Left ventricle myocardium superior (tissue), 1 donor: ENCODE results near the gene STXBP1. TPM values are rescaled to one million over a fixed set of nuclear protein-coding genes. Genes with fewer than 3 reads are reported as not detected.

Experiments used
- ATAC-seq: fragments of 200-7000 bp; cut with Tn5 transposase; one replicate; pipeline ENCODE4 v1.9.1; 2020; ENCODE audit warnings: mild to moderate bottlenecking, moderate library complexity
- DNase-seq: peaks from one replicate; pipeline ENCODE4 v3.0.0-alpha.2; 2020
- intact Hi-C: fragments of 100-400 bp; cut with micrococcal nuclease; formaldehyde crosslinking; loops from one replicate; pipeline ENCODE4 v1.11.0; 2022
- long read RNA-seq: library from polyadenylated mRNA; unstranded; transcript quantifications from one replicate; pipeline ENCODE4 v2.0.0, GENCODE V29; 2021
- total RNA-seq: library from RNA; stranded (reverse); fragmentation: NEBNext Ultra II Directional; extraction: Animal tissue kit (Norgen Biotek cat#: 25700); gene quantifications from one replicate; pipeline ENCODE4 v1.2.1, GENCODE V29; 2021
- donor health status: DM: no; HTN: yes; CAD: no; lungs with severe emphysema.

The STXBP1 gene
- total RNA-seq: 49.4 TPM
- long read RNA-seq, partial matches to known transcripts: 7 of 13 reads
- long read RNA-seq, other reads (novel, unspliced or antisense): 2 of 13 reads

GRCh38 chr9:127611899-127612790, at the start of gene STXBP1:
TSS of gene STXBP1 (plus strand) at chr9:127612277. CDS start at chr9:127612404, 127 bp downstream.
- DNase-seq: peak; percentile 96
- intact Hi-C loops: no loop called here
- peak; percentile 85 for ATAC-seq

- ATAC-seq (no peak), DNase-seq (no peak)
- intact Hi-C loops: no loop called here
These were observed 49.7 kb upstream of the STXBP1 start for GRCh38 chr9:127562279-127562796.

- DNase-seq: no peak
- intact Hi-C loops: no loop called here
- peak; percentile 21 for ATAC-seq
These were observed 49.2 kb upstream of the STXBP1 start for GRCh38 chr9:127562841-127563401.

- intact Hi-C loops: no loop called here
- ATAC-seq (no peak), DNase-seq (no peak)
These were observed 48.5 kb upstream of the STXBP1 start for GRCh38 chr9:127563579-127563978.

- intact Hi-C loops: no loop called here
- DNase-seq (no peak), ATAC-seq (no peak)
These were observed 46.8 kb upstream of the STXBP1 start for GRCh38 chr9:127565231-127565630.

- ATAC-seq: no peak
- no peak for DNase-seq
- intact Hi-C loops: no loop called here
These were observed 45.6 kb upstream of the STXBP1 start for GRCh38 chr9:127566351-127567001.

GRCh38 chr9:127567035-127567729, 44.9 kb upstream of the STXBP1 start:
- peak; percentile 76 for DNase-seq
- intact Hi-C loops: no loop called here
- peak; percentile 67 for ATAC-seq

- DNase-seq (peak; percentile 53), ATAC-seq (peak; percentile 28)
- intact Hi-C loops: no loop called here
These were observed 44.1 kb upstream of the STXBP1 start for GRCh38 chr9:127567730-127568617.

- intact Hi-C loops: no loop called here
- ATAC-seq (peak; percentile 0), DNase-seq (no peak)
These were observed 43.5 kb upstream of the STXBP1 start for GRCh38 chr9:127568618-127568970.

- intact Hi-C loops: no loop called here
- ATAC-seq: peak; percentile 90
- DNase-seq: peak; percentile 87
These were observed 42.8 kb upstream of the STXBP1 start for GRCh38 chr9:127568971-127569885.

GRCh38 chr9:127569886-127570401, 42.1 kb upstream of the STXBP1 start:
- DNase-seq (no peak), ATAC-seq (no peak)
- intact Hi-C loops: no loop called here

- intact Hi-C loops: no loop called here
- ATAC-seq (no peak), DNase-seq (no peak)
These were observed 41.5 kb upstream of the STXBP1 start for GRCh38 chr9:127570533-127571111.

GRCh38 chr9:127571971-127572370, 40.1 kb upstream of the STXBP1 start:
- ATAC-seq (no peak), DNase-seq (no peak)
- intact Hi-C loops: no loop called here

GRCh38 chr9:127572961-127573721, 38.9 kb upstream of the STXBP1 start:
- ATAC-seq: no peak
- intact Hi-C loops: no loop called here
- DNase-seq: no peak

- ATAC-seq (no peak), DNase-seq (no peak)
- intact Hi-C loops: no loop called here
These were observed 37.7 kb upstream of the STXBP1 start for GRCh38 chr9:127574072-127574993.
